ENCODE data around the gene RIC8A.
"Not testable (repeated sequence)": the region's sequence is repeated elsewhere in the genome, so short reads cannot be mapped to it uniquely, and the experiment has no call there.

Gene RIC8A

DNA sequence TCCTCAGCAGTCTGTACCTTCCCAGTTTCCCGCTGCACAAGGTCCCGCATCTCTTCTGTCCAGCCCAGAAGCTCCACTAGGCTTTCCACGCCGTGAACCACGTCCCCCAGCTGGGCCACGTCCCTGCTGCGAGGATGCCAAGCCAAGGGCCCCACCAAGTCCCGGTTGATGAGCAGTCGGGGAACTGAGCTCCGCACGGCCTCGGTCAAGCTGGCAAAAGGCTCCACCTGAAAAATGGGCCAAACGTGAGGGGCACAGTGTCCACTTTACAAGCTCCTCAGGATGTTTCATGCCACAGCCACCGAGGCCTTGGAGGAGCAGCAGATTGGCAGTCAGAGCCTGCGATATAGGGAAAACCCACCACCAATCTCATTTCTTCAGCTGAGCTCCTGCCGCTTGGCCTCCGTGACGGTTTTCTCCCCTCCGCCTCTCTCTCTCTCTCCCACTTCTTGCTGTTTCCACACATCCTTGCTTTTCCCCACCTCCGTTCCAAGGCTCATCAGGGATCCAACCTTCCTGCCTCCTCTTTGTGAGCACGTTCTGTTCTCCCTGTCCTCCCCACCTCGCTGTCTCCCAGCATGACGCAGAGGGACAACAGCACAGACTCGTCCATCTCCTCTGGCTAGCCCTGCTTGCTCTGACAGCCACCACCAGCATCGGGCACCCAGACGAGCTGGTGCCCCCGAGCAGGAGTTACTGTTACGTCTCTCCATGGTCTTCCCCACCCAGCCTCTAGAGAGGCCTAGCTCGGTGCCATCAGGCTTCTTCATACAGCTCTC lies 11.5 kb downstream of the RIC8A start:
- Histone ChIP-seq H3K4me2 (ENCODE audit: low read length) (no peak overlapping the region), H3F3A (ENCODE audit: insufficient read depth, low read length) (no peaks in the 10 kb centered on the region), H3K36me3 (ENCODE audit: insufficient read depth, low read length) (peaks cover 24% of the 10 kb centered on the region), H2AFZ (ENCODE audit: low read length) (no peak overlapping the region), H3K27ac (ENCODE audit: low read depth, low read length, poor library complexity, severe bottlenecking) (no peak overlapping the region), H3K27me3 (ENCODE audit: insufficient read depth, low read length) (no peaks in the 10 kb centered on the region), H3K9me3 (ENCODE audit: low read length) (no peaks in the 10 kb centered on the region), H3K79me2 (ENCODE audit: insufficient read depth, low read length) (no peaks in the 10 kb centered on the region), H3K9ac (ENCODE audit: low read length) (no peak overlapping the region), H4K20me1 (ENCODE audit: insufficient read depth, low read length) (no peaks in the 10 kb centered on the region), H3K4me3 (ENCODE audit: low read depth, low read length, poor library complexity, severe bottlenecking) (no peak overlapping the region), H3K9me2 (ENCODE audit: low read depth, low read length) (no peaks in the 10 kb centered on the region), H3K4me1 (ENCODE audit: insufficient read depth, low read length, severe bottlenecking) (no peaks in the 10 kb centered on the region)
- TF ChIP-seq EZH2 (IDR thresholded peaks at IDR 0.05; ENCODE audit: borderline replicate concordance, low read length): no peak
- TF ChIP-seq, protein P1, sequence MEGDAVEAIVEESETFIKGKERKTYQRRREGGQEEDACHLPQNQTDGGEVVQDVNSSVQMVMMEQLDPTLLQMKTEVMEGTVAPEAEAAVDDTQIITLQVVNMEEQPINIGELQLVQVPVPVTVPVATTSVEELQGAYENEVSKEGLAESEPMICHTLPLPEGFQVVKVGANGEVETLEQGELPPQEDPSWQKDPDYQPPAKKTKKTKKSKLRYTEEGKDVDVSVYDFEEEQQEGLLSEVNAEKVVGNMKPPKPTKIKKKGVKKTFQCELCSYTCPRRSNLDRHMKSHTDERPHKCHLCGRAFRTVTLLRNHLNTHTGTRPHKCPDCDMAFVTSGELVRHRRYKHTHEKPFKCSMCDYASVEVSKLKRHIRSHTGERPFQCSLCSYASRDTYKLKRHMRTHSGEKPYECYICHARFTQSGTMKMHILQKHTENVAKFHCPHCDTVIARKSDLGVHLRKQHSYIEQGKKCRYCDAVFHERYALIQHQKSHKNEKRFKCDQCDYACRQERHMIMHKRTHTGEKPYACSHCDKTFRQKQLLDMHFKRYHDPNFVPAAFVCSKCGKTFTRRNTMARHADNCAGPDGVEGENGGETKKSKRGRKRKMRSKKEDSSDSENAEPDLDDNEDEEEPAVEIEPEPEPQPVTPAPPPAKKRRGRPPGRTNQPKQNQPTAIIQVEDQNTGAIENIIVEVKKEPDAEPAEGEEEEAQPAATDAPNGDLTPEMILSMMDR (IDR thresholded peaks at IDR 0.05; ENCODE audit: low read length): no peak

DNA sequence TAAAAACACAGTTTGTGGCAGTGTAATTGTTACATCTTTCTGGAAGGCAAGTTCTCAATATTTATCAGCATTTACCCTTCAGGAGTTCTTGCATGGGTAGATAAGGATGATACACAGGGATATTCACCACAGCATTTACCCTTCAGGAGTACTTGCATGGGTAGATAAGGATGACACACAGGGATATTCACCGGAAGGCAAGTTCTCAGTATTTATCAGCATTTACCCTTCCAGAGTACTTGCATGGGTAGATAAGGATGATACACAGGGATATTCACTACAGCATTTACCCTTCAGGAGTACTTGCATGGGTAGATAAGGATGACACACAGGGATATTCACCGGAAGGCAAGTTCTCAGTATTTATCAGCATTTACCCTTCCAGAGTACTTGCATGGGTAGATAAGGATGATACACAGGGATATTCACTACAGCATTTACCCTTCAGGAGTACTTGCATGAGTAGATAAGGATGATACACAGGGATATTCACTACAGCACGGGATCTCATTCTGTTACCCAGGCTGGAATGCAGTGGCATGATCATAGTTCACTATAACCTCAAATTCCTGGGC lies 13.2 kb downstream of the RIC8A start:
- H3F3A ChIP-seq (ENCODE audit: insufficient read depth, low read length); H2AFZ ChIP-seq (ENCODE audit: low read length); H3K9me3 ChIP-seq (ENCODE audit: low read length); H3K9me2 ChIP-seq (ENCODE audit: low read depth, low read length); H3K4me3 ChIP-seq (ENCODE audit: low read depth, low read length, poor library complexity, severe bottlenecking); H3K27me3 ChIP-seq (ENCODE audit: insufficient read depth, low read length); H3K27ac ChIP-seq (ENCODE audit: low read depth, low read length, poor library complexity, severe bottlenecking); H3K9ac ChIP-seq (ENCODE audit: low read length); H4K20me1 ChIP-seq (ENCODE audit: insufficient read depth, low read length); H3K4me2 ChIP-seq (ENCODE audit: low read length); H3K36me3 ChIP-seq (ENCODE audit: insufficient read depth, low read length); H3K4me1 ChIP-seq (ENCODE audit: insufficient read depth, low read length, severe bottlenecking); H3K79me2 ChIP-seq (ENCODE audit: insufficient read depth, low read length): not testable (repeated sequence)

DNA sequence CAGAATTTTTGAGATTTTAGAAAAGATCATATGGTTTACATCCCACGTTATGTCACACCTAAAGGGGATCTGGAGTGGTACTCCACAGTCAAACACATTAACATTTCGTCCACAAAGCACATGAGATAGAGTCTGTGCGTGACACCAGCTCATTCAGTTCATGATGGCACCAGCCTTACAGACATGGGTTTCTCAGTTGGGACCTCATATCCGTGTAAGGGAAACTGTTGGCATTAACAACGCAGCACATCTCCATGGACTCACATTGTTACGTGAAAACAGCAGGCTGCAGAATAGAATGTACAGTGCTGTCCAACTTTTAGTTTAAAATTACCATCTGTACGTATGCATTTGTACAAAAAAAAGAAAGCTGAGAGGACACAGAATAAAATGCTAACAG lies 14.0 kb downstream of the RIC8A start:
- Histone ChIP-seq H3K9me3 (ENCODE audit: low read length) (no peaks in the 10 kb centered on the region), H3K36me3 (ENCODE audit: insufficient read depth, low read length) (no peaks in the 10 kb centered on the region; the same call in 1 of the 2 replicates), H3K4me2 (ENCODE audit: low read length) (no peak overlapping the region), H3K79me2 (ENCODE audit: insufficient read depth, low read length) (no peaks in the 10 kb centered on the region), H3K4me3 (ENCODE audit: low read depth, low read length, poor library complexity, severe bottlenecking) (no peak overlapping the region), H3K27me3 (ENCODE audit: insufficient read depth, low read length) (no peaks in the 10 kb centered on the region), H3K4me1 (ENCODE audit: insufficient read depth, low read length, severe bottlenecking) (no peaks in the 10 kb centered on the region), H2AFZ (ENCODE audit: low read length) (no peak overlapping the region), H4K20me1 (ENCODE audit: insufficient read depth, low read length) (no peaks in the 10 kb centered on the region), H3K9me2 (ENCODE audit: low read depth, low read length) (no peaks in the 10 kb centered on the region), H3K27ac (ENCODE audit: low read depth, low read length, poor library complexity, severe bottlenecking) (no peak overlapping the region), H3F3A (ENCODE audit: insufficient read depth, low read length) (no peaks in the 10 kb centered on the region), H3K9ac (ENCODE audit: low read length) (no peak overlapping the region)
- TF ChIP-seq EZH2 (IDR thresholded peaks at IDR 0.05; ENCODE audit: borderline replicate concordance, low read length): no peak

DNA sequence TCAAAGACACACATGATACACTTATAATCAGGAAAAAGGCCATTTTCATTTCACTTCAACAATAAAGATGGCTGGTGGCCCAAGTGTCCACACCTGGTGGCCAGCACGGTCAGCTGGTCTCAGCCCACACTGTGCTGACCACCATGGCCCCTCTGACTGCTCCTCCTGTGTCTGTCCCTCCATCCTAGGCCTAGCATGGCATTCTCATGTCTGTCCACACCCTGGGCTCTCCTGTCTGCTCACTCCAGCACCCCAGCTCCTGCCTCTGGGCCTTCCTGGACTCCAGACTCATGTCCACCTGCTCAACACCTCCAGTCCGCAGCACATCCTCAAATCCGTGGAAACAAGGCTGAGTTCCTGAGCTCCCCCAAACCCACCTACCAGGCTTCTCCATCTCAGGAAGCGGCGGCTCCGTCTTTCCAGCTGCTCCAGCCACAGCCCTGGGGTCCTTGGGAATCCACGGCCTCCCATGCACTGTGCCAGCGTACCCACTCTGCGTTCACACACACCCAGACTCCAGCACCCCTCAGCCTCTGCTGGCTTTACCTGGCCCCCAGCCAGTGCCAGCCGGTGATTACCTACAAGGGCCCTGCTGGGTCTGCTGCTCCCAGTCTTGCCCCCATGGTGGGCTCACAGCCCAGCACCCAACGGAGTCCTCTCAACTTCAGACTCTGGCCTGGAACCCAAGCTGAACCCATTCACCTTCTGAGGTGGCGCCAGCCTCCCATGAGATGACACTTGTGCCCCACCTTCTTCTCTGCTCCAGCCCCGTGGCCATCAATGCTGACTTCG lies 14.7 kb downstream of the RIC8A start:
- Histone ChIP-seq H4K20me1 (ENCODE audit: insufficient read depth, low read length) (no peaks in the 10 kb centered on the region), H3K9me2 (ENCODE audit: low read depth, low read length) (no peaks in the 10 kb centered on the region), H3F3A (ENCODE audit: insufficient read depth, low read length) (no peaks in the 10 kb centered on the region), H2AFZ (ENCODE audit: low read length) (no peak overlapping the region), H3K79me2 (ENCODE audit: insufficient read depth, low read length) (no peaks in the 10 kb centered on the region), H3K27ac (ENCODE audit: low read depth, low read length, poor library complexity, severe bottlenecking) (no peak overlapping the region), H3K4me3 (ENCODE audit: low read depth, low read length, poor library complexity, severe bottlenecking) (no peak overlapping the region), H3K9ac (ENCODE audit: low read length) (no peak overlapping the region), H3K36me3 (ENCODE audit: insufficient read depth, low read length) (no peaks in the 10 kb centered on the region; the same call in 1 of the 2 replicates), H3K4me2 (ENCODE audit: low read length) (no peak overlapping the region), H3K27me3 (ENCODE audit: insufficient read depth, low read length) (no peaks in the 10 kb centered on the region), H3K4me1 (ENCODE audit: insufficient read depth, low read length, severe bottlenecking) (no peaks in the 10 kb centered on the region), H3K9me3 (ENCODE audit: low read length) (no peaks in the 10 kb centered on the region)
- TF ChIP-seq, protein P1 (IDR thresholded peaks at IDR 0.05; ENCODE audit: low read length): no peak
- no peak for TF ChIP-seq EZH2 (IDR thresholded peaks at IDR 0.05; ENCODE audit: borderline replicate concordance, low read length)

All from OCI-LY1 (cell line).